Panc1 (cell line): ENCODE measurements around the gene ASTN2.

Source experiments
- CTCF ChIP-seq: fragments of 450-650 bp; IDR thresholded peaks from 2 replicates; pipeline ENCODE4 v1.5.1; 2017; ENCODE audit warnings: mild to moderate bottlenecking
- REST ChIP-seq, 2 experiments: IDR thresholded peaks; 2 replicates each; pipeline ENCODE4 v1.6.1; 2011 to 2012; ENCODE audit warnings: low read depth in 2 of 2, control low read depth in 1 of 2, low read length in 1 of 2, mild to moderate bottlenecking in 1 of 2, moderate library complexity in 1 of 2; ENCODE audit not compliant: insufficient read depth in 1 of 2
- SIN3A ChIP-seq: IDR thresholded peaks from 2 replicates; pipeline ENCODE4 v1.6.1; 2012; ENCODE audit warnings: low read depth, mild to moderate bottlenecking, low read length, moderate library complexity, borderline replicate concordance; ENCODE audit not compliant: insufficient read depth

- TF ChIP-seq CTCF = no peak
- no peak for TF ChIP-seq REST (IDR thresholded peaks at IDR 0.05; ENCODE audit: insufficient read depth in 1 of 2, low read depth in 2 of 2, low read length in 1 of 2)
- TF ChIP-seq SIN3A = no peak
Measured at GRCh38 chr9:117188394-117188793, 226.5 kb downstream of the ASTN2 start.
